Left forelimb (tissue), 1 donor: ENCODE results near the gene PTCH1.

Source experiments
- DNase-seq: peaks from one replicate; pipeline ENCODE4 v3.0.0-alpha.2; 2018; ENCODE audit warnings: low spot score

Gene PTCH1

GRCh38 chr9:95516734-95517558 is at the start of gene PTCH1:
TSS of gene PTCH1 (minus strand) at chr9:95516971.
- peak; percentile 76 for DNase-seq

DNA sequence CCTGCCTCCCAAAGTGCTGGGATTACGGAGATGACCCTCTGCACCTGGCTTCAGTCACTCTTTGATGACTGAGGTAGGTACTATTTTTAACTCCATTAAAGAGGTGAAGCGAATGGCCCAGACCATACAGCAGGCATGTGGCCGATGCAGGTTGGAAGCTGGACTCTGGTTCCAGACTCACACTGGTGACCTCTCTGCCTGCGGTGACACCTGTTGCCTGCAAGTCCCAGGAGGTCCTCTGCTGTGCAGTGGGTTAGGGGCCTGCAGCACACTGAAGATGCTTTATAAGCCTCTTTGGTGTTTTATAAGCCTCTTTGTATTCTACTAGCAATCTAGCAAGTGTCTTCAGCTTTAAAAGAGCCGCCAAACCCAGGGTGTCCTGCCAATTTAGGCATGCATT is 49.2 kb upstream of the PTCH1 start:
- no peak for DNase-seq

DNA sequence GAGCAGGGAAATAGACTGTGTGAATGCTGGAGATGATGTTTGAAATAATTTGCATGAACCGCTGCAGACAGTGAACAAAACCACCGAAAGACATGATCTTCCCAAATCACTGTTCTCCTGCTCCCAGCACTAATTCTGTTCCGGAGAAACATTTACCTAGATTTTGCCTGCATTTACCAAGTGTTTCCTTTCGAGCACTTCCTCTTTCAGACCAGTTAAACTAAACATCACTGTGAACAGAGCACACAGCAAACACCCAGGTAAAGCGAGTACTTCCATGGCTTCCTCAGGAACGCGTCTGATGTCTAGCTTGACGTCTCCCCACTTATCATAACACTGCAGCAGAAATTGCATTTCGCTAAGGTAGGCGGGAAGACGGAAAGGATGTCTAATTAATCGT is 45.1 kb upstream of the PTCH1 start:
- DNase-seq = no peak

DNA sequence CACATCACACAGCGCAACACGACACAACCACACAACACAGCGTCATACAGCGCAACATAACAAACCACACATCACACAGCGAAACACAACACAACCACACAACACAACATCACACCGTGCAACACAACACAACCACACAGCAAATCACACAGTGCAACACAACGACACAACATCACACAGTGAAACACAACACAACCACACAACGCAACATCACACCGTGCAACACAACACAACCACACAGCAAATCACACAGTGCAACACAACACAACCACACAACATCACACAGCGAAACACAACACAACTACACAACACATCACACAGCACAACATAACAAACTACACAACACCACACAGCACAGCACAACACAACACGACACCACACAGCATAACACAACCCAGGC is 40.4 kb upstream of the PTCH1 start:
- DNase-seq = no peak

GRCh38 chr9:95556521-95556920 is 39.8 kb upstream of the PTCH1 start:
- DNase-seq = no peak

DNA sequence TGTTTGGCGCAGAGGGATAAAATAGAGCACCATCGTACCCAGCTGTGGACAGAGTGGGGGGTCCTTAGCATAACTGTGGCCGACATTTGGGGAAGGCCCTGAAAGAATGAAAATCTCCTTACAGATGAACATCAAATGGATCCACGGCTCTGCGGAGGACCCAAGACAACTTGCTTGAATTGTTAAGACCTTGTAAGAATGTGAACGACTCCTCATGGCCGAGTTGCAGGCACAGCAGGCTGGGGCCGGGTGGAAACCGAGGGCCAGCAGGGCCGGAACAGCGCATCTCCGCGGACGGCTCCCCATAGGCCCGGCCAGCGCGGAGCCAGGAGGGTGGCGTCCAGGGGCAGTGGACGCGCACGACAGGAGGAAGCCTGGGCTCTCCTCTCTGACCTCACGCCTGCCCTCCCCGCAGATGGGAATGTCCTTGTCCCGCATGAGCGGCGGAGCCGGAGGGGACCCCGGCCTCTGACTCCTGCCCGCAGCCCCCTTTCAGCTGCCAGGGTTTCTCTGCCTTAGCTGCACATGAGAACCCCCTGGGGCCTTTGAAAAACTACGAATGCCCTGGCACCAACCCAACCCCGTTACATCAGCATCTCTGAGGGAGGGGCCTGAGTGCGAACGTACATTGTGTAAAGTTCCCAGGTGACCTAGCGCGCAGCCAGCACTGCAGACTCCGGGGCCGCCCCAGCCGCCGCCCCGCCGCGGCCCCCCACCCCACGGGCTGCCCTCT is 36.2 kb upstream of the PTCH1 start:
- peak; percentile 79 for DNase-seq

DNA sequence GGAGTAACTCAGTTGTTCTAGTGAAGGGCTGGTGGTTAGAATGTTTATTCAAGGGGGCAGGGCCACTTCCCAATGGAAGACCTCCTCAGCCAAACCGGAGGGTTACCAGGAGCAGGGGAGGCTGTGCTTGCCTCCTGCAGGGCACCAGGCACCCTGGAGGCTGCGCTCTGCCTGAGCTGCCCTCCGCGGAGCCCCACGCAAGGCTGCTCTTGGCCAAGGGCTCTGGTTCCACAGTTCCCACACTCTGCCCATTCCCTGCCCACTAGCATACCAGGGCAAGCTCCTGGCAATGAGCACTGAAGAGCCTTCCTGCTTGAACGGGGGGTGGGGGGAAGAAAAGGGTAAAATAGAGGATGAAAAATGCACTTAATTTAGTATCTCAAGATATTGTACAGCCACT is 35.5 kb upstream of the PTCH1 start:
- DNase-seq = no peak

- no peak for DNase-seq
Observed at GRCh38 chr9:95551406-95551805, 34.6 kb upstream of the PTCH1 start.

GRCh38 chr9:95545831-95546567 is 29.2 kb upstream of the PTCH1 start:
- no peak for DNase-seq

DNA sequence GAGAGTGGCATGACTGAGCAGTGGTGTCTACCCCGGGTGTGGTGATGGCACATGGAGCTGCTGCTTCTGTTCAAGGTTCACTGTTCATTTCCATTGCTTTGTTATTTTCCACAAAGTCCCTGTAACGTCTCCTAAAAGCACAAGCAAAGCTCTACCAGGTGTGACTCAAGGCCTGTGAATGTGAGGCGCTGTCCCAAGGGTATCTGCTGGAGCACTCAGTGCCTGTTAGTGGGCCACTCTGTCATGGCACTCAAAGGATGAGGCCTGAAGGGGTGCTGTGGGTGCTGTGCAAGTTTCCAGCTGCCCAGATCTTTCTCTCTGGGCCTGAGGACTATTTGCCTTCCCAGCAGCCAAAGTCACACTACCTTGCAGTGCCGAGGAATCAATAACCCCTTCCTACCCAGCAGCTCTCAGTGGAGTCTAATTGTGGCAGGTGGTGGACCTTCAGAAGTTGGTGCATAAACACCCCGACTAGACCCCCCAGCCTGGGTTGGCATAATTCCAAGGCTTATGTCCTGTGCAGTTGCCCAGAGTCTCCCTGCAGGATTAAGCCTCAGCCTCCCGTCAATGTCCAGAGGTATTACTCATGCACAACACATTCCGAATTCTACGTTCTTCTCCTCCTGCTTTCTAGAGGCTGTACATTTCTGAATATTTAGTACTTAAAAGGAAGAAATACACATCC is 17.4 kb upstream of the PTCH1 start:
- no peak for DNase-seq

DNA sequence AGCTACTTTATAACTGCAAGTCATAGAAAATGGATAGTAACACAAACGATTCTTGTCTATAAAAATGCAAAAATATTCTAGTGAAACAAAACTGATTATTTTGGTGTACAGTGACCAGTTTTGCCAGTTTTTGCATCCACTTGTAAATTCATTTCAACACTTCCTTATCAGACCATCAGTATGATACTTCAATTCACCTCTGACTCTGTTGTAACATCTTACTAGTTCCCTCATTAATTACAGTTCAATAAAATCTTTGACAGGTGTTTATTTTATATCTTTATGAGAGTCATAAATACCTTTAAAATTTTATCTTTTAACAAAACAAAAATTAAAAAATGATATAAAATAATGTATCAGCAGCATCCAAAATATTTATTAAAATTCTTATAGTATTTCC is 13.1 kb upstream of the PTCH1 start:
- DNase-seq = no peak

DNA sequence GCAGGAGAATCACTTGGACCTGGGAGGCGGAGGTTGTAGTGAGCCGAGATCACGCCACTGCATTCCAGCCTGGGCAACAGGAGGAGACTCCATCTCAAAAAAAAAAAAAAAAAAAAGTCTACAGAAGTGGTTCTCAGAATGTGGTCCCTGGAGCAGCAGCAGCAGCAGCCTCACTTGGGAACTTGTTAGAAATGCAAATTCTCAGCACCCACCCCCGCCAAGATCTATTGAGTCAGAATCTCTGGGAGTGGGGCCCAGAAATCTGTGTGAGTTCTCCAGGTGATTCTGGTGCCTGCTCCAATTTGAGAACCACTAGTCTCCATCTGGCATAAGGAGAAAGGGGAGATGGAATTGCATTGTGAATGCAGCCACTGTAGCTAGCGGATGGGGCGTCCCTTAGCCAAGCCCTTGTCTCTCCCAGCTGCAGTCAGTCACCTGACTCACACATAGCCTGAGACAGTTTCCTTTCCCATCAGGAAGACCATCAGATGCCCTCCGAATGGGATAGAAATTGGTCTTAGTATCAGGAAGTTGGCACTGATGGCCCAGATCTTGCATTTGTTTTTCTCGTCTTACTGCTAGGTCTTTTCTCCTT is 12.2 kb upstream of the PTCH1 start:
- DNase-seq = no peak

- DNase-seq = no peak
Observed at GRCh38 chr9:95522871-95523370, 6.2 kb upstream of the PTCH1 start.

DNA sequence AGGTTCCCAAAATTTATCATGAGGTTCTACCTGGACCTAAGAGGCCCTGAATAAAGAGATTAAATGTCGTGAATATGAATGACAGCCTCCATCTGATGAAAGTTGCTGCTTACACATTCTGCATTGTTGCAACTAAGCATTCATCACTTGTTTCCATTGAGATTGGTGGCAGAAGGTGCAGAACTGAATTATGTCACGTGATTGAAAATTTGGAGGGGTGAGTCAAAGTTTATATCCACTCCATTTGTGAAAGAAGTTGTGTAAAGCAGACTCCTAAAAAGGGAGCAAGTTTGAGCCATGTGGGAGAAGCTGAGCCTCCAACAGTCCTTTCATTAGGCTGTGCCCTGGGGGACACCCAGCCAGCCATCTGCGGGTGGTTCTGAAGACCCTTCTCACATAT is 4.9 kb upstream of the PTCH1 start:
- no peak for DNase-seq

GRCh38 chr9:95517559-95518425 is 1.0 kb upstream of the PTCH1 start:
- DNase-seq = no peak

DNA sequence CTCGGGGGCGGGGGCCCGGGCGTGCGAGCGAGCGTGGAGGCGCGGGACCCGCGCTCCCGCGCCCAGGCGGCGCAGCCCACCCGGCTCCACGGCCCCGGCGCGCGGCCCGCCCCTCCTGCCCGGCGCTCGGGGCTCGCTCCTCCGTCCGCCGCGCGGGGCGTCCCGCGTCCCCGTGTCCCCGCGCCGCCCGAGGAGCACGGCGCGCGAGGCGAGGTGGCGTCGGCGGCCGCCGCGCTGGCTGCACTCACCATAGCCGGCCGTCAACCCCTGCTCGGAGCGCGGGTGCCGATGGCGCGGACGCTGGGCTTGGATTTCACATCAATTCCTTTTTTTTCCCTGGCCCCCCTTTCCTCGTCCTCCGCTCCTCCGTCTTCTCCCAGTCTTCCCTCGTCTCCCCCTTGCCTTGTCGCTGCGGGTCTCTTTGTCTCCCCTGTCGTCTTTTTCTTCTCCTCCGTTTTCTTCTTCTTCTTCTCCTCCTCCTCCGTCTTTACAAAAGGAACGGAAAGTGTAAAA is 494 bp downstream of the PTCH1 start:
- no peak for DNase-seq

DNA sequence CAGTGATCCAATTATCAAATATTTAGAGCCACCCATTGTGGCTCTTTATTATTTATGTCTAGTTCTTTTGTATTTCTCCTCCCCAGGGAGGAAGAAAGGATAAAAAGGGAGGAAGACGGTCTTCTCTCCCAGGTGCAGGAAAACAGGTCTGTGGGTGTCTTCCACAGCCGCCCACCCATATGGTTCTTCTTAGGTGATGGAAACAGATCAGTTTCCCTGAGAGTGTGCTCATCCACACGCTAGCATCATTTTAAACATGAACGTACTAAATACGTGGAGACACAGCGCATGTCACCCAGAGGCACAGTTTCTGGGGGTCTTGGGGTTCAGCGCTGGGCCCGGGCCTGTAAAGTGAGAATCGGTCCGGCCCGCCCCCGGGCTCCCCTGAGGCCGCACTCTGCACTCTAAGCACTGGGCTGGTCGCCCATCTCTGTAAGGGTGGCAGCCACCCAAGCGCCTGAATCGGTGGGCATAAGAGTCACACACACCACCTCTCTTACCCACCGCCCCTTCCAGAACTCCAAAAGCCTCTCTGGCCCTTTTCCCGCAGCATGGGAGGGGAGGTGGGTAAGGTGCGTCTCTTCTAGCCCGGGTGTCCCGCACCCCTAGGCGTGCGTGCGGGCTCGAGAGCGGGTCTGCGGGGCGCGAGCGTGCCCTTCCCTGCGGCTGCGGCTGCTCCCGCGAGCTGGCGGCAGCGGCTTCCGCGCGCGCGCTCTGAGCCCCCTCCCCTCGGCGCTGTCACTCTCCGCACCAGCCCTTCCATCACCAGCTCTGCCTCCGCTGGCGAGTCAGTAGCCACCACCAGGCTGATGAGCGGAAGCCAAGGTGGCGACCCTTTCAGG is 1.3 kb downstream of the PTCH1 start:
- DNase-seq = no peak

- no peak for DNase-seq
Observed at GRCh38 chr9:95514342-95514741, 2.4 kb downstream of the PTCH1 start.

DNA sequence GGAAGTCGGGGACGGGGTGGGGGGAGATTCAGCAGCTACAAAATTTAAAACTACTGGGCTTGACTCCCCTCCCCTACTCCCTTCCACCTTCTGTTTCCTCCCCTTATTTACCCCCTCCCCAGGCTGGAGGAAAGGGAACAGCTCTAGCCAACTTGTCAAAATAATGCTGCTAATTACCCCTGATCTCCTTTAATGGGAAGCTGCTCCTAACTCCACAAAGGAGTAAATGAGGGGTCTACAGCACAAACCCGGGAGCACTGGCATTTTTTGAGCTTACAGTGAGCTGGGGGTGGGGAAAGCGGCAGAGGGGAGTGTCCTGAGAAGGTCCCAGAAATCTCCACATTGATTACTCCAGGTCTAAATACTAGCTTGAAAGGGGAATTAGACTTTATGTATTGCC is 3.1 kb downstream of the PTCH1 start:
- no peak for DNase-seq

DNA sequence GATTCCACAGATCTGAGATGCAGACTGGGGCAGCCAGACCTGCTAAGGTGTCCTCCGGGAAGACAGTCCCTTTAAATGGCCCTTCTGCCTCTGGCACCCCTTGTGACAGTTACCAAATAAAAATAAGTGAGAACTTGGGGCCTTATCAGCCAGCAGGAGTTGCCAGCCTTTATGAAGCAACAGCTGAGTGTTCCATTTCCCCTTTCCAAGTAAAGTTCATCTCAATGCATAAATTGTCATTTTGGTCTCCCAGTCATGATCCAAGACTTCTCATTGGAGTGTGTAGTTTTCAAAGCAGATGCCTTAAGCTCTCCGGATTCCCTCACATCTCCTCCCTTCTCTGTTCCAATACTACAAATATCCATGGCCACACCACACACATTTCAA is 4.1 kb downstream of the PTCH1 start:
- DNase-seq = no peak
